ENCODE data around the gene ZNF556.

DNA sequence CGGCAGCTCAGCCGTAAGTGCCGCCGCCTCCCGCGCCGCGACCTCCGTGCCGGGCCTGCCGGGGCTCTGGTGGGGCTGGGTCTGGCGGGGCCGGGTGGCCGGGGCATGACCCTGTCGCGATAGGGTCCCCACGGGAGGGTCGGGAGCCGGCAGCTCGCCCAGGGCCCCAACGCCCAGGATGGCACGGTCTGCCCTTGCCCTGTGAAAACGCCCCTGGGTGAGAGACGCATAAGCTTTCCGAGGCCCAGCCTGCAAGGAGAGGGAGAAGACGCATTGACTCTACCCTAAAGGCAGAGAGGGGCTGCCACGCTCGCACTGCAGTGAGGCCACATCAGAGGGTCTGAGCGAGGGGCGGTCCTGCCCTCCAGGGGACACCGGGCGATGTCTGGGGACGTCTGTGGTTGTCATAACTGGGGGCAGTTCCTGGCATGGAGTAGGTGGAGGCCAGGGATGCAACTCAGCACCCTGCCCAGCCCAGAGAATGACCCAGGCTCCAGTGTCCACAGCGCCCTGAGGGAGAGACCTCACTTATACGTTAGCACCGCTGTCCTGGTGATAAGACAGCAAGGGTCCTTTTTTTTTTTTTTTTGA is 46.9 kb upstream of the ZNF556 start:
- TF ChIP-seq EZH2phosphoT487 (IDR thresholded peaks at IDR 0.05; ENCODE audit: insufficient read depth, low read depth) (no peak), EZH2 (IDR thresholded peaks at IDR 0.05; ENCODE audit: insufficient read depth, poor library complexity, severe bottlenecking) (no peak)

Data from GM23248 (cell line).